Activated B cell treated with CpG ODN at 0.5 μM for 24 hours (primary cell): Measurements from ENCODE around the gene FBXL19. TPM values are rescaled to one million over a fixed set of nuclear protein-coding genes. Genes with fewer than 3 reads are reported as not detected.
A peak's percentile ranks its signal among the peaks of the same experiment; 100 is the strongest.

ENCODE experiments used
- ATAC-seq: fragments of 200-7000 bp; cut with Tn5 transposase; one replicate; pipeline ENCODE4 v1.10.0; 2021; ENCODE audit warnings: low read depth, mild to moderate bottlenecking, moderate library complexity
- CTCF ChIA-PET: fragments of 350-600 bp; sonication (Branson Sonifier 250); formaldehyde crosslinking; loops from one replicate; lab custom pipeline; 2021; ENCODE audit warnings: antibody characterized with exemption; lab: Charles Lee
- POLR2A ChIA-PET: fragments of 350-600 bp; sonication (Branson Sonifier 250); formaldehyde crosslinking; loops from one replicate; lab custom pipeline; 2021; ENCODE audit warnings: antibody characterized with exemption; lab: Charles Lee
- DNase-seq: peaks from one replicate; pipeline ENCODE4 v3.0.0; 2022
- H3K27ac Mint-ChIP-seq: one replicate; pipeline ENCODE4 v1.8.0; 2020; ENCODE audit warnings: mixed read lengths
- H3K27me3 Mint-ChIP-seq: one replicate; pipeline ENCODE4 v1.8.0; 2021; ENCODE audit warnings: mixed read lengths
- H3K36me3 Mint-ChIP-seq: one replicate; pipeline ENCODE4 v1.8.0; 2021; ENCODE audit warnings: low read depth, mixed read lengths
- H3K4me1 Mint-ChIP-seq: one replicate; pipeline ENCODE4 v1.8.0; 2021; ENCODE audit warnings: mixed read lengths
- H3K4me3 Mint-ChIP-seq: one replicate; pipeline ENCODE4 v1.8.0; 2020; ENCODE audit warnings: mild to moderate bottlenecking, mixed read lengths
- H3K9me3 Mint-ChIP-seq: one replicate; pipeline ENCODE4 v1.8.0; 2020; ENCODE audit warnings: mixed read lengths
- intact Hi-C: fragments of 100-400 bp; cut with micrococcal nuclease; formaldehyde crosslinking; loops from one replicate; pipeline ENCODE4 v1.15.1; 2024
- total RNA-seq: library from RNA; stranded (reverse); gene quantifications from 2 replicates; pipeline ENCODE4 v1.2.3, GENCODE V29; 2022
- TF ChIP-seq, protein P1 (sequence below): fragments of 200-600 bp; IDR thresholded peaks from one replicate; pipeline ENCODE4 v1.8.0; 2022; ENCODE audit warnings: antibody characterized with exemption, mild to moderate bottlenecking

Gene FBXL19
- total RNA-seq, 1 donor from 2014 or later: 24.2 TPM

DNA sequence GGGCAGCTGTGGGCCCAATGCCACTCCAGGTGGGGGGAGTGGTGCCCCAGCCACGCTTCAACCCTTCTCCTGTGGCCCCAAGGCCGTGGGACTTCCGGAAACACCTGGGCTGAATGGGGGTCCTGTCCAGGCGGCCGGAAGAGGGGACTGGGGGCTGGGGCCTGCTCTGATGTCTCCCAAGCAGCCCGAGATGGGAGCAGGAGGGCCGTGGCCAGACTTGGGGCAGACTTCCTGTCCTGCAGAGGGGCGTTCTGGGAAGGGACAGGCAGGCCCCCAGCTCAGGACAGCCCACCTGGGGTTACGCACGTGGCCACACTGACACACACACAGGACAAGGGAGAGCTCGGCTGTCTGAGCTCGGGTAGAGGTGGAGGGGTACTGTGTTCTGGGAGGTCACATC is 66.7 kb downstream of the FBXL19 start:
- CTCF ChIA-PET: no interaction called here

DNA sequence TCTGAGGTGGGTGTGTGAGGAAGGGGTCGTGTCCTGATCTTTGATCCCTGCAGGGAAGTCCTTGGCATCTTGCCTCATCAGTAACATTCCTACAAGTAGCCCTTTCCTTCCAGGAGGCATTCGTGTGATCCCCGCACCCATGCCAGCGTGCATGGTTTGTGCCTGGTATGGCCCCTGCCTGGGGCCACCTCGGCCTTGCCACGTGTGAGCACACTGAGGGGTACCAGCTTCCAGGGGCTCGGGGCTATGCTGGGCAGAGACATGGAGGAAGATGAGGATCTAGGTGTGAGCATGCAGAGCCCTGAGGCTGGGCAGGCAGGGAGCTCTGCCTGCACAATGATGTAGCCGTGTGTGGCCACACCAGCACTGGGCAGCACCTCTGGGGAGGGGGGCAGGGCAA is 67.7 kb downstream of the FBXL19 start:
- Mint-ChIP-seq H3K27me3 (no peaks in the 10 kb centered on the region), H3K4me1 (peaks cover 3% of the 10 kb centered on the region), H3K9me3 (no peaks in the 10 kb centered on the region), H3K36me3 (no peaks in the 10 kb centered on the region), H3K4me3 (no peak overlapping the region), H3K27ac (no peak overlapping the region)
- ATAC-seq (no peak), DNase-seq (no peak)
- ChIA-PET POLR2A (no interaction called here), CTCF (no interaction called here)
- intact Hi-C loops: no loop called here
- TF ChIP-seq, protein P1, sequence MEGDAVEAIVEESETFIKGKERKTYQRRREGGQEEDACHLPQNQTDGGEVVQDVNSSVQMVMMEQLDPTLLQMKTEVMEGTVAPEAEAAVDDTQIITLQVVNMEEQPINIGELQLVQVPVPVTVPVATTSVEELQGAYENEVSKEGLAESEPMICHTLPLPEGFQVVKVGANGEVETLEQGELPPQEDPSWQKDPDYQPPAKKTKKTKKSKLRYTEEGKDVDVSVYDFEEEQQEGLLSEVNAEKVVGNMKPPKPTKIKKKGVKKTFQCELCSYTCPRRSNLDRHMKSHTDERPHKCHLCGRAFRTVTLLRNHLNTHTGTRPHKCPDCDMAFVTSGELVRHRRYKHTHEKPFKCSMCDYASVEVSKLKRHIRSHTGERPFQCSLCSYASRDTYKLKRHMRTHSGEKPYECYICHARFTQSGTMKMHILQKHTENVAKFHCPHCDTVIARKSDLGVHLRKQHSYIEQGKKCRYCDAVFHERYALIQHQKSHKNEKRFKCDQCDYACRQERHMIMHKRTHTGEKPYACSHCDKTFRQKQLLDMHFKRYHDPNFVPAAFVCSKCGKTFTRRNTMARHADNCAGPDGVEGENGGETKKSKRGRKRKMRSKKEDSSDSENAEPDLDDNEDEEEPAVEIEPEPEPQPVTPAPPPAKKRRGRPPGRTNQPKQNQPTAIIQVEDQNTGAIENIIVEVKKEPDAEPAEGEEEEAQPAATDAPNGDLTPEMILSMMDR: no peak

More for the DNA sequence above, 66.7 kb downstream of the FBXL19 start:
- H3K27me3 Mint-ChIP-seq: no peaks in the 10 kb centered on the region
- H3K4me3 Mint-ChIP-seq: no peak overlapping the region
- H3K4me1 Mint-ChIP-seq: peaks cover 3% of the 10 kb centered on the region
- intact Hi-C loops: no loop called here
- ATAC-seq: no peak
- TF ChIP-seq, protein P1: no peak
- no peaks in the 10 kb centered on the region for H3K9me3 Mint-ChIP-seq
- peaks cover 1% of the 10 kb centered on the region for H3K36me3 Mint-ChIP-seq
- POLR2A ChIA-PET: no interaction called here
- no peak for DNase-seq
- no peak overlapping the region for H3K27ac Mint-ChIP-seq

DNA sequence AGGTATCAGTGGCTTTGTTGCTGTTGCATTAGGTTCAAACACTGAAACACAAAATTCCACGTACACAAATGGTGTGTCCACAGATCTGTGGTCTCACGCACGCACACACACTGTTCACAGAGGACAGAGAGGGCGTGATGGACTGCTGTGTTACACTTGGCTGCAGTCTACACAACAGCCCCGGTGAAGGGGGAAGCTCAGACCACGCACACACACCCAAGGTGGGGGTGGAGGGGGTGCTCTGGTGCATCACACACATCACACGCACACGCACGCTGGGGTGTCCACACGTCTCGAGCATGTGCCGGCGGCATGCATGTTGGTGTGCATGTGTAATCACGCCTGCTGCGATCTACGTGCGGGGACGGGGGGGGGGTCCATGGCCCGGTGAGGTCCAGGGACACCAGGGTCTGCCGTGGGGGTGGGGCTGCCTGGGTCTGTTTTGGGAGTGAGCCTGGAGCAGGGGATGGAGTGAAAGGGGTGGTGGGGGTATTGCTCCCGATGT is 69.0 kb downstream of the FBXL19 start:
- TF ChIP-seq, protein P1: no peak
- no peak for ATAC-seq
- no peaks in the 10 kb centered on the region for H3K27me3 Mint-ChIP-seq
- no peaks in the 10 kb centered on the region for H3K9me3 Mint-ChIP-seq
- no peaks in the 10 kb centered on the region for H3K36me3 Mint-ChIP-seq
- CTCF ChIA-PET: no interaction called here
- peaks cover 12% of the 10 kb centered on the region for H3K4me1 Mint-ChIP-seq
- no peak for DNase-seq
- POLR2A ChIA-PET: no interaction called here
- no peak overlapping the region for H3K4me3 Mint-ChIP-seq
- no peak overlapping the region for H3K27ac Mint-ChIP-seq
- intact Hi-C loops: no loop called here

DNA sequence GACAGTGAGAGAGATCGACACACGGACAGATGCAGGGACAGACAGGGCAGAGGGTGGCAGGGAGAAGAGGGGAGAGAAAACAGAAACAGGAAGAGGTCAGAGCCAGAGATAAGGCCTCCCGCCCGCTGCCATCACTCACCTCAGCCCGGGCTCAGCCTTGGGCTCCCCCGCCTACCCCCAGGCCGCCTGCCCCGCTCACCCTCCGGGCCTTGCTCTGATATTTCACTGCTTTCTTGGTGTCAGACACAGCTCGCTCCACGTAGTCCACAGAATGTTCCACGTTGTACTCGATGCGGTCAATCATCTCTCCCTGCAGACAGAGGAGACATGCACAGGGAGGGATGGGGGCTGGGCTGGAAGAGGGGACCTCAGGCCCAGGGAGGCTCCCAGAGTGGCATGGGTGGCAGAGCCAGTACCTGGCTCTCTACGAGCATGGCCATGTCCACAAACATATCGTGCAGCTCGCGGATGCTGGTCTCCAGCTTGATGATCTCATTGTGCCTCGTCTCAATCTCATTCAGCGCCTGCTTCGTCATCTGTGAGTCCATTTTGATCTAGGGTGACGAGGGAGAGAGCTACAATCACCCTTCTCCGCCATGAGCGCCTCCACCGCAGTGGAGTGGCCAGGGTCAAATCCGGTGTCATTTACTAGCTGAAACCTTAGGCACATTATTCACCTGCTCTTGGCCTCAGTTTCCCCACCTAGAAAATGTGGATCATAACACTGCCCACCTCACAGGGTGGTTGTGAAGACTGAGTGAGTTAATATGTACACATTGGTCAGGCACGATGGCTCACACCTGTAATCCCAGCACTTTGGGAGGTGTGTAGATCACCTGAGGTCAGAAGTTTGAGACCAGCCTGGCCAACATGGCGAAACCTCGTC is 69.8 kb downstream of the FBXL19 start:
- H3K4me3 Mint-ChIP-seq: no peak overlapping the region
- H3K9me3 Mint-ChIP-seq: no peaks in the 10 kb centered on the region
- intact Hi-C loops: no loop called here
- no peaks in the 10 kb centered on the region for H3K27me3 Mint-ChIP-seq
- H3K4me1 Mint-ChIP-seq: peaks cover 12% of the 10 kb centered on the region
- TF ChIP-seq, protein P1: no peak
- no peaks in the 10 kb centered on the region for H3K36me3 Mint-ChIP-seq
- no peak overlapping the region for H3K27ac Mint-ChIP-seq
- ChIA-PET POLR2A (no interaction called here), CTCF (interaction anchor here (0.5 to 4.8 kb wide), 2 partner anchors 9 to 868 kb away, joined by 3 to 18 read pairs; partner anchors contain the start of gene HSD3B7)
- no peak for ATAC-seq
- no peak for DNase-seq

DNA sequence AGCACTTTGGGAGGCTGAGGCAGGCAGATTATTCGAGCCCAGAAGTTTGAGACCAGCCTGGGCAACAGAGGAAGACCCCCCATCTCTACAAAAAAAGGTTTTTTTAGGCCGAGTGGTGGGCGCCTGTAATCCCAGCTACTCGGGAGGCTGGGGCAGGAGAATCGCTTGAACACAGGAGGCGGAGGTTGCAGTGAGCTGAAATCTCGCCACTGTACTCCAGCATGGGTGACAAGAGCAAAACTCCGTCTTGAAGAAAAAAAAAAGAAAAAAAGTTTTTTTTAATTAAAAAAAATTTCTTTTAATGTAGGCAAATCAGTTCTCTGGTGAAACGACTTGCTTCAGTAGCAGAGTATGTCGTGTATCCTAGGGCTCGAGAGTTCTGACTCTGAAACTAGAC is 72.6 kb downstream of the FBXL19 start:
- peaks cover 12% of the 10 kb centered on the region for H3K4me1 Mint-ChIP-seq
- intact Hi-C loops: loop anchor here (2.0 kb wide), 1 partner anchor 99 kb away; the partner anchor contains the start of gene VKORC1
- H3K9me3 Mint-ChIP-seq: no peaks in the 10 kb centered on the region
- TF ChIP-seq, protein P1: no peak
- ChIA-PET CTCF (interaction anchor here (4.8 kb wide), 1 partner anchor 12 kb away, joined by 18 read pairs; the partner anchor contains the start of gene HSD3B7), POLR2A (interaction anchor here (0.7 to 2.1 kb wide), 6 partner anchors 11 to 223 kb away, joined by 3 to 13 read pairs (median 4); partner anchors contain the start of genes KAT8, ZNF646 and ZNF668)
- H3K27ac Mint-ChIP-seq: peak overlapping the region; percentile 68
- DNase-seq (no peak), ATAC-seq (no peak)
- no peaks in the 10 kb centered on the region for H3K36me3 Mint-ChIP-seq
- no peaks in the 10 kb centered on the region for H3K27me3 Mint-ChIP-seq
- peak overlapping the region; percentile 87 for H3K4me3 Mint-ChIP-seq
